ENCODE measurements around the gene CHST15. TPM values are rescaled to one million over a fixed set of nuclear protein-coding genes. Genes with fewer than 3 reads are reported as not detected.

Gene CHST15
- total and polyA plus RNA-seq, 2 donors from 2014 or later = 2.8 to 39.7 TPM

DNA sequence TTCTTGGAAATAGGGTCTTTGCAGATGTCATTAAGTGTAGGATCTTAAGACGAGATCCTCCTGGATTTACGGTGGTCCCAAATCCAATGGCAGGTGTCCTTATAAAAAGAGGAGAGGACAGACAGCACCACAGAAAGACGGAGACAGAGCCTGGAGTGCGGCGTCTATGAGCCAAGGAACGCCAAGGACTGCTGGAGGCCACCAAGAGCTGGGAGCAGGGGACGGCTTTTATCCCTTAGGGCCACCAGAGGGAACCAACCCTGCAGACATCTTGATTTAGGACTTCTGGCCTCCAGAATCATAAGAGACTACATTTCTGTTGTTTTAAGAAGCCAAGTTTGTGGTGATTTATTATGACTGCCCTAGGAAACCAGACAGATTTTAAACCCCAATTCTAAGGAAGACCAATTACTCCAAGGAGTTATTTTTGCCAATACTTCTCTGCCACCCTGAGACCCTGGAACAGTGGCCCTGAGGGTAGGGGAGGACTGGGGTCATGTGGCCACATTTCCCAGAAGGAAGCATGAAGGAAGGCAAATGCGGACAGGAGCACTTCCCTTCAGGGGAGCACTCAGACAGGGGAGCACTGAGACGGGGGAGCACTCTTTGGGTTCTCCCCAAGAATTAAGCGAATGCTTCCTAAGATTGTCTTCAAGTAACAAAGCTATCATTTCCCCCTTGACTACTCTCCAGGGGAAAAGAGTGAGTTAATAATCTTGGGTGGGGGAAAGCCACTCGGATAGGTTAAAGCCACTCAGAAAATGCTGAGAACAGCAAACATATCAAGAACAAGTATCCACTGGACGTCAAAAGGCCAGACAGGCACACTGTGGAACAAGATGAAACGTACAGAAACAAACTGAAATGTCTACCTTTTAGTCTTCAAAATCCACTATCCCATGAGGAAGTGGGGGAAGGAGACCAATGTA lies 67.5 kb downstream of the CHST15 start:
- Histone ChIP-seq H3K9ac (ENCODE audit: low read length in 3 of 3) (no peak overlapping the region), H3K4me1 (ENCODE audit: control insufficient read depth in 2 of 3, insufficient read depth in 2 of 3, low read depth in 1 of 3, low read length in 3 of 3) (peaks cover 0 to 5% (median 0%) of the 10 kb centered on the region in 3 donors)
- FAIRE-seq = no peak

GRCh38 chr10:124025152-124025551 lies 68.2 kb downstream of the CHST15 start:
- intact Hi-C loops (cut with DNase I) = no loop called here

More for the DNA sequence above, 67.5 kb downstream of the CHST15 start:
- Histone ChIP-seq H3K4me3 (ENCODE audit: low read length in 3 of 3) (no peak overlapping the region), H3K27ac (ENCODE audit: low read depth in 2 of 2, low read length in 2 of 2) (no peak overlapping the region), H3K36me3 (ENCODE audit: control insufficient read depth in 2 of 3, insufficient read depth in 3 of 3, low read length in 3 of 3) (no peaks in the 10 kb centered on the region), H3K27me3 (ENCODE audit: control insufficient read depth, insufficient read depth, low read length) (no peaks in the 10 kb centered on the region), H3K9me3 (ENCODE audit: control insufficient read depth in 2 of 3, insufficient read depth in 1 of 3, low read length in 3 of 3) (no peaks in the 10 kb centered on the region)
- intact Hi-C loops (cut with DNase I) = no loop called here
- peak in 4 of 5 donors; percentile 41 to 84 (median 64) for DNase-seq
- TF ChIP-seq CTCF (IDR thresholded peaks at IDR 0.05; ENCODE audit: borderline replicate concordance, extremely low read depth, insufficient read depth) = peak; percentile 27

DNA sequence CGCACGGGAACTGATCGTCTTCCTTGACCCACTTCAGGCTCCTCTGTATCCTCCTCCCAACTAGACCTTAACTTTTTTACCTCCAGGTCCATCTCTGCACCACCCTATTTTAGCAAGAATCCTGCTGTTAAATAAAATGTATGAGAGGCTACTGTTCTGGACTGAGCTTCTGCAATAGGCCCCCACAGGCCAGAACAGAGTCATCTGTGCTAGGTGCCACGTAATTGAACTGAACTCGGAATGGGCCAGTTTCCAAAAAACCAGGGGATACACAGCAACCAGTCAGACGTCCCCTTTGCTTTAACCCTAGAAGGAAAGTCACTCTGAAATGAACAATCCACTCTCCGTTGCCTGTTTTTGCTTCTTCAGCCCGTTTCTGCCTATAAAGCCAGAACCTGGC lies 71.3 kb downstream of the CHST15 start:
- no peaks in the 10 kb centered on the region for H3K36me3 ChIP-seq (ENCODE audit: control insufficient read depth in 2 of 3, insufficient read depth in 3 of 3, low read length in 3 of 3)
- TF ChIP-seq CTCF (IDR thresholded peaks at IDR 0.05; ENCODE audit: borderline replicate concordance, extremely low read depth, insufficient read depth) = no peak
- no peak overlapping the region for H3K4me3 ChIP-seq (ENCODE audit: low read length in 3 of 3)
- H3K9ac ChIP-seq (ENCODE audit: low read length in 3 of 3) = no peak overlapping the region
- H3K27me3 ChIP-seq (ENCODE audit: control insufficient read depth, insufficient read depth, low read length) = no peaks in the 10 kb centered on the region
- DNase-seq = no peak
- FAIRE-seq = no peak
- no peaks in the 10 kb centered on the region for H3K9me3 ChIP-seq (ENCODE audit: control insufficient read depth in 2 of 3, insufficient read depth in 1 of 3, low read length in 3 of 3)
- no peak overlapping the region for H3K27ac ChIP-seq (ENCODE audit: low read depth in 2 of 2, low read length in 2 of 2)
- intact Hi-C loops (cut with DNase I) = no loop called here
- H3K4me1 ChIP-seq (ENCODE audit: control insufficient read depth in 2 of 3, insufficient read depth in 2 of 3, low read depth in 1 of 3, low read length in 3 of 3) = peaks cover 0 to 5% (median 0%) of the 10 kb centered on the region in 3 donors

More at GRCh38 chr10:124025152-124025551, 68.2 kb downstream of the CHST15 start:
- H3K9ac ChIP-seq (ENCODE audit: low read length in 3 of 3) = no peak overlapping the region
- H3K27ac ChIP-seq (ENCODE audit: low read depth in 2 of 2, low read length in 2 of 2) = no peak overlapping the region
- H3K27me3 ChIP-seq (ENCODE audit: control insufficient read depth, insufficient read depth, low read length) = no peaks in the 10 kb centered on the region
- H3K4me3 ChIP-seq (ENCODE audit: low read length in 3 of 3) = no peak overlapping the region
- H3K9me3 ChIP-seq (ENCODE audit: control insufficient read depth in 2 of 3, insufficient read depth in 1 of 3, low read length in 3 of 3) = no peaks in the 10 kb centered on the region
- no peaks in the 10 kb centered on the region for H3K36me3 ChIP-seq (ENCODE audit: control insufficient read depth in 2 of 3, insufficient read depth in 3 of 3, low read length in 3 of 3)
- H3K4me1 ChIP-seq (ENCODE audit: control insufficient read depth in 2 of 3, insufficient read depth in 2 of 3, low read depth in 1 of 3, low read length in 3 of 3) = peaks cover 0 to 5% (median 0%) of the 10 kb centered on the region in 3 donors
- no peak for FAIRE-seq
- TF ChIP-seq CTCF (IDR thresholded peaks at IDR 0.05; ENCODE audit: borderline replicate concordance, extremely low read depth, insufficient read depth) = no peak
- peak in 1 of 5 donors; percentile 31 for DNase-seq
